Stimulated activated CD8-positive, alpha-beta memory T cell treated with anti-CD3 and anti-CD28 coated beads, Interleukin-12 subunit alpha, Interleukin-12 subunit beta, amount 100 ng/mL, for 1 hour (primary cell): ENCODE measurements around the gene HOXC10.

Experiments
- DNase-seq: peaks from one replicate; pipeline ENCODE4 v3.0.0-alpha.2; 2020; ENCODE audit warnings: low read depth

HOXC10 gene

DNA sequence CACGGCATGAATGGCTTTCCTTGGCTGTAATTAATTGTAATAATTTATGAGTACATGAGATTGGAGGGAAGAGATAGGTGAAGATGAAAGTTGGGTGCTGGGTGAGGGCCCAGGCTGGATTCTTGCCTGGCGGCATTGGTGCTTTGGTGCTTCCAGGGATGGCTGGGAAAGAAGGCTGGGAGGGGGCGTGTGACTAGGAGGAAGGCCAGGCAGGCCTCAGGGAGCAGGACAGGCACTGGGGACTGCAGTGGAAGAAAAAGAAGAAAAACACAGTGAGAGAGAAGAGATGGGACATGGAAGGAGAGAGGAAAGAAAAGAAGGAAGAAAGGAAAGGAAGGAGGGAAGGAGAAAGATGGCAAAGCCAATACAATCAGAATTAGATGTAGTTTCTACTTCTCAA lies 18.7 kb downstream of the HOXC10 start:
- no peak for DNase-seq

- no peak for DNase-seq
These were observed 19.3 kb downstream of the HOXC10 start for GRCh38 chr12:54004063-54004840.

GRCh38 chr12:54004841-54005530 lies 20.0 kb downstream of the HOXC10 start:
- DNase-seq, result no peak

DNA sequence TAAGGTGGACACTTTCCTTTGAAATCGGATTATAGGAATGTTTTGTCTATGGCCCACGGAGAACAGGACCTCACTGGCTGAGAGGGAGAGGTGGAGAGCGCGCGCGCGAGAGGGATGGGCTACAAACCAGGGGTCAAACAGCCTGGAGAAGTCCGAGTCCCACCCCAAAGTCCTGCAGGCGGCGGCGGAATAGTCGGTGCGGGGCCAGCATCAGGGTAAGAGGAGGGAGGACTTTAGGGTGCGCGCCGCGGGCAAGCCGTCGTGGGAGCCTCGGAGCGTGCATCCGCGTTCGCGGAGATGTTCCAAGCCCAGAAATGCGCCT lies 20.5 kb downstream of the HOXC10 start:
- no peak for DNase-seq

- DNase-seq, result peak; percentile 83
These were observed 21.1 kb downstream of the HOXC10 start for GRCh38 chr12:54005853-54006558.

- DNase-seq, result no peak
These were observed 21.7 kb downstream of the HOXC10 start for GRCh38 chr12:54006559-54007220.

DNA sequence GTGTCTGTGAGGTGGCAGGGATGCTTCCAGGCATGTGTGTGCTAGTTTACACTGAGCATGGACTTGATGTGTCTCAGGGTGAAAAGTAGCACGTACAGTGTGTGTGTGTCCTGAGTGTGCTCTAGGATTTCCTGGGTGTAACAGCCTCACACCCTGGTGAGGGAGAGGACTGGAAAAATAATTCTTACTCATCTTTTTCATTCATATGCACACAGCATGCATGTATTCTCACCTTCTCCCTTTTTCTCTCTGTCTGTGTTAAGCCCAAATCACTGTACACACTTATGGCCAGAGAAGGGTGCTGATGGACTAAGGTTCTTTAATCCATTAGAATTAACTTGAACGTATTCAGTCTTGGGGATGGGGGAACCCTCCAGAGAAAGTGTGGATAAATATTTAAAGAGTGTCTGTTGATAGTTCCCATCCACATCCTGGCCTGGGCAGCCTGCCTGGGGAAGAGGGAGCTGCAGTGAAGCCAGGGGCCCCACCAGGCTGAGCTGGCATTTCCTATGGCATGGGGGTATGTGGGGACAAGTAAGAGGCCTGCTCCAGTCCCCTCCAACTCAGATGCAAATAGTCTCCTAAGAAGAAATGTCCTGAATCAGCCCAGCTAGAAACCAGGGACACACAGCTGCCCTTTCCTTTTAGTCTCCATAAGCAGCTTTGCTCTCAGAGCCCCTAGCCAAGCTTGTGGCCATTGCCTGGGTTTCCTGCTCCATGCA lies 22.8 kb downstream of the HOXC10 start:
- no peak for DNase-seq

DNA sequence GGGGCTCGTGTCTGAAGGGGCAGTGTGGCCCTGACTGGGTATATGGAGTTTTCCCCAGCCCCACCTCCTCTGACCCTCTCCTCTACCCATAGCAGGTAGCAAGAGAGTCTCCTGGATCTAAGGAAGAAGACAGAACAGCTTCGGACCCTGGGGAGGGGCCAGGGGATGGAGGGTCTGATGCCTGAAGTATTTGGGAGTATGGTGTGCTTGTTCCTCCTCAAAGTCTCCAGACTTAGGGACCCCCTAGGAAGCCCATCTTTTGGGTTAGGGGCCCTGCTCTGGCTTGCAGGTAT lies 23.3 kb downstream of the HOXC10 start:
- DNase-seq, result no peak

- DNase-seq, result no peak
These were observed 24.5 kb downstream of the HOXC10 start for GRCh38 chr12:54009171-54010052.

DNA sequence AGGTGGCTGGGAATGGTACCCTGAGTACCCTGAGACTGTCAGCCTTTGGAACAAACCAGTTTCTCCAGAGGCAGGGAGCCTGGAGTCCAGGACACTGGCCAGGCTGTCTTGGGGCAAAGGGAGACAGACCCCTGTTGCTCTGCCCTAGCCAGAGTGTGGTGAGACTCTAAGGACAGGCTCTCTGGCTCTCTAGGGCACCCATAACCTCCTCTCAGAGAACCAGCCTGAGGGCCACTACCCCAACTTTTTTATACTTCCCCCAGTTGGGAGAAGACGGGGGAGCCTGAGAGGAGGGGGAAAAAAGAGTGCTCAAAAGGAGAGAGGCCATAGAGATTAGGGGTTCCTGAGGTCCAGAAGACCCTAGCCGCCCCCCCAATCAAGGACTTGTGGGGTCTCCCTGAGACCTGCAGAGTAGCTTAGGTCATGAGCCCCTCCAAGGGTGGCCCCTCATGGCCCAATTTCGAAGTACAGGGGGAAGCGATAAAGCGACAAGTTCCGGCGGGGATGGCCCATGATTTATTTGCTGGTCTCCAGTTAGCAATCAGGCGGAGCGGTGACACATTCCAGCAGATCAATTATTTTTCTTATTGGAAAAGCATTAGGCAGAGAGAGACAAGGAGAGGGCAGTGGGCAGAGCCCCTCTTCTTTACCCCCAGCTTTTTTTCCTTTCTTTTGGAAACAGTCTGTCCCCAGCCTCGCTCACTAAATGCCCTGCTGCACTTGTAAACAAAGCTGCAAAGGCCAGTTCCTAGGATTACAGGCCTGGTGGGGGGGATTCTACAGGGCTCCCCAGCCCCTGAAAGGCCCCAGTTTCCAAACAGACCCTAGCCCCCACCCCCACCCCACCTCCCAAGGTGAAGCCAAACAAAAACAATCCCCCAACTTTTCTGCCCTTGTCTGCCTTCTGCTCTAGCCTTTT lies 25.4 kb downstream of the HOXC10 start:
- DNase-seq, result no peak

- no peak for DNase-seq
These were observed 26.2 kb downstream of the HOXC10 start for GRCh38 chr12:54010972-54011664.

- no peak for DNase-seq
These were observed 27.0 kb downstream of the HOXC10 start for GRCh38 chr12:54011665-54012532.

DNA sequence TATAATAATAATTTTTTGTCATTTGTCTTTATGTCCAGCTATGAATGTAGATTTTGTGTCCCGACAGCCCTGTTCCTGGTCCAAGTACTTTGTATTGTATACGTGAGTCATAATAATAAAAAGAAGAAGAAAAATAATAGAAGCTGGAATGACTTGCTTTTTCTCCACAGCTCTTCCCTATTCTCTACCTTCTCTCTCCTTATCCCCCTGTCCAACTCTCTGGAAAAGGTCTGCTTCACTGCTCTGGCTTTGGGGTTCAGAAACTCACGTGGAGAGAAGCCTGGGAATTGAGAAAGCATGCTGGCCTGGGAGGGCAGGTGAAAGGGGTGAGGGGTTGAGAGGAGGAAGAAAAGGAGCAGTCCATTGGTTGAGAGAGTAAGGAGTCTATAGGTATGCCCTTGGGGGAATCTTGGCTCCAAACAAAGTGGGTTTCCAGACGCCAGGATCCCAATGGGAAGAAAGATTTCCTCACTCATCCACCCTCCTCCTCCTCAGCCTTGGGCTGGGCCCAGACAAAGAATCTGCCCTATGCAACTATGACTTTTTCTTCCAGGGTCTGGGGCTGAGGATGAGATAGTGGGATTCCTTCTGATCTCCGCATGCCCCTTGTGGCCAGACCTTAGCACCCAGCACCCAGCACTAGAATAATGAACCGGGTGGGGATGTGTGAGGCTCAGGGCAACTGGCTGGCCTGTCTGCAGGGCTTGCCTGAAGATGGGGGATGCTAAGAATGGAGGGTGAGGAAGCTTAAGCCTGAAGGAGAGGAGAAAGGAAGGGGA lies 27.9 kb downstream of the HOXC10 start:
- no peak for DNase-seq

- DNase-seq, result no peak
These were observed 29.6 kb downstream of the HOXC10 start for GRCh38 chr12:54014377-54015017.

DNA sequence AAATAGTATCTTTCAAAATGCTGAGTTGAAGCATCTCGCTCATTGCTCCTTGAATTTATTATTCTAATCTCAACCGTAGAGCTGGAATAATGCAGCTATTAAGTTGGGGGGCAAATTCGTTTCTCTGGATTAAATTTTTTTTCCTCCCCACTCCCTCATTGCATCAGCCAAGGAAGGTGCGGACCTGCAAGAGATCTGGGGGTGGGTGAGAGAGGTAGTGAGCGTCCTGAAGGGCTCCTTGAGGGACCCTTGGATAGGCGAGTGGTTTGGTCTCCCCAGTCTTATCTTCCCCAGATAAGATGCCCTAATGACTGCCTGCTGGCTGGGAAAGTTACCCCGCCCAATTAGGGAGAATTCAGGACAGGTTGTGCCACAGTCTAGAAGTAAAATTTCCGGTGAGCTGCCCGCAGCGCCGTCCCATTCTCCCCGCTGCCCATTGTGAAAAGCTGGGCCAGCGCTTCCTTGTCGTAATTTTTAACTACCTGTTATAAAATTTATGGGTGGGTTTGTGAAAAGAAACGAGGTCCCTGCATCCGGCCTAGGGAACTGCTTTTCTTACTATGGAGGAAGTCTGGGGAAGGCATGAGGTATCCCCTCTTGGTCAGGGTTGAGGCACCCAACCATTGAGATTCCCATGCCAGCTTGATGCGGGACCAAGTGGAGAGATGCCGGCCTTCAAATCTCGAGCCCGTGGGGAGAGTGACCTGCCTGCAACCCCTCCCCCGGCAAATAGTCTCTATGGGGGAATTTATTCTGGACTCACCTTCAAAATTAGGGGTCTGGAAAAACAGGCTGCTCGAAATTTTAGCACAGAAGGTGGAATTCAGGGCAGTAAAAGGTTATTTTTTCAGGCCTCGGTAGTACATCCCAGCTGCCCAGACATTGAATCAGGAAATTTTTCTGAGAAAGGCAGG lies 30.3 kb downstream of the HOXC10 start:
- no peak for DNase-seq

DNA sequence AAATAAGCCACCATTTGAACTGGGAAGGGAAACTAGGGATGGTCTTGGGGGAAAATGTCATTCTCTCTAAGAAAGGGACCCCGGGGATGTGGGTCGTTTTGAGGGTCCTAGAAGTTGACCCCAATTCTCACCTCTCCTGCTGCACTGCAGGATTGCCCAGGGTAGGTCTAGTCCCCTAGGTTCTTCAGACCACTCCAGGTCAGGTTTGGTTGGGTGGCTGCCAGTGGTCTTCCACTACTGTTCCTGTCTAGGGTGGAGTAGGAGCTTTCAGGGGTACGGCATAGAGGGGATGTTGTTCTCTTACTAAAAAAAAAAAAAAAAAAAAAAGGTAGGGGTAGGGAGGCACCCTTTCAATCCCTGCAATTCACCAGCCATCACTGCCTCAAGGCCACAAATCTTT lies 31.1 kb downstream of the HOXC10 start:
- DNase-seq, result no peak
